Measurements from ENCODE around the gene HDAC8. TPM values are rescaled to one million over a fixed set of nuclear protein-coding genes. Genes with fewer than 3 reads are reported as not detected.

HDAC8 gene
- total and polyA plus RNA-seq, 9 donors, result 15.4 to 22.0 (median 17.7) TPM

DNA sequence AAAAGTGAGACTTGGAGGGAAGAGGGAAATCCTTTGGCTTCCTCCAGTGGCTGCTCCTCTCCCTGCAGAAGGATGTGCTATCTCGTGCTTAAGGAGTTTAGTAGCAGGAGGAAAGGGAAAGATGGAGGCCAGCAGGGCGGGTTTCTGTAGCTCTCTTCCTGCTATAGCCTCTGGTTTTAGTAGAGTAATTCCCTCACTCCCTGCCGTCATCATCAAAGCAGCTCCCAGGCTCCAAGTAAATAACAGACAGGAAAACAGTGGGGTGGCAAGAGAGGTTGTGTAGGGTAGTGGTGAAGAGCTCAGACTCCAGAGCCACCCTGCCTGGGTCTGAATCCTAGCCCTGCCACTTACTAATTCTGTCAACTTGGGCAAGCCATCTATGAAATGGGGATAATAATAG, 185.4 kb downstream of the HDAC8 start:
- Histone ChIP-seq H3K4me1 (ENCODE audit: control insufficient read depth, insufficient read depth, low read length) (peaks cover 3% of the 10 kb centered on the region), H3K27me3 (ENCODE audit: control insufficient read depth, insufficient read depth, low read length) (peaks cover 19% of the 10 kb centered on the region), H3K9me3 (replicated peaks; ENCODE audit: control insufficient read depth, low read depth, low read length) (no peaks in the 10 kb centered on the region), H3K4me3 (ENCODE audit: low read length) (no peak overlapping the region), H3K36me3 (ENCODE audit: control insufficient read depth, insufficient read depth, low read length) (no peaks in the 10 kb centered on the region), H3K27ac (ENCODE audit: low read length) (no peak overlapping the region)
- no peak for DNase-seq
- WGBS (ENCODE audit: insufficient coverage), result no CpG with 5 or more reads among the region's 3 CpGs

DNA sequence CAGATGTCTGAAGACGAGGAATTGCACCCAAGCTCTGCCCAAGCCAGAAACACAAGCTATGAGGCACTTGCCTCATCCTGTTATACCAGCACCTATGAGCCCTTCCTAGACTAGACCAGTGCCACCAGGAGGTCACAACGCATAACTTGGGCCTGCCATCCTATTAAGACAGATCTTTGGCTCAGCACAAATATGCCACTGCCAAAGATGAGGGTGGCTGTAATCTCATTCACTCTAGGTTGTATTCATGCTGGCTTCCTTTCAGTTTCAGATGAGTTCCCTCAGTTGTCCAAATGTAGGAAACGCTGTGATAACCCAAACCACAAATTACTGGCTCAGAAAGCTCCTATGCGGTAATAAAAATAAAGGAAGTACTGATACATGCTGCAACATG, 190.4 kb downstream of the HDAC8 start:
- H3K27ac ChIP-seq (ENCODE audit: low read length), result no peak overlapping the region
- H3K36me3 ChIP-seq (ENCODE audit: control insufficient read depth, insufficient read depth, low read length), result no peaks in the 10 kb centered on the region
- no peak overlapping the region for H3K4me3 ChIP-seq (ENCODE audit: low read length)
- peak; percentile 10 for DNase-seq
- peaks cover 19% of the 10 kb centered on the region for H3K27me3 ChIP-seq (ENCODE audit: control insufficient read depth, insufficient read depth, low read length)
- no peaks in the 10 kb centered on the region for H3K9me3 ChIP-seq (replicated peaks; ENCODE audit: control insufficient read depth, low read depth, low read length)
- 28% methylated on average over 2 of the region's 4 CpGs for WGBS (ENCODE audit: insufficient coverage)
- H3K4me1 ChIP-seq (ENCODE audit: control insufficient read depth, insufficient read depth, low read length), result peaks cover 3% of the 10 kb centered on the region

DNA sequence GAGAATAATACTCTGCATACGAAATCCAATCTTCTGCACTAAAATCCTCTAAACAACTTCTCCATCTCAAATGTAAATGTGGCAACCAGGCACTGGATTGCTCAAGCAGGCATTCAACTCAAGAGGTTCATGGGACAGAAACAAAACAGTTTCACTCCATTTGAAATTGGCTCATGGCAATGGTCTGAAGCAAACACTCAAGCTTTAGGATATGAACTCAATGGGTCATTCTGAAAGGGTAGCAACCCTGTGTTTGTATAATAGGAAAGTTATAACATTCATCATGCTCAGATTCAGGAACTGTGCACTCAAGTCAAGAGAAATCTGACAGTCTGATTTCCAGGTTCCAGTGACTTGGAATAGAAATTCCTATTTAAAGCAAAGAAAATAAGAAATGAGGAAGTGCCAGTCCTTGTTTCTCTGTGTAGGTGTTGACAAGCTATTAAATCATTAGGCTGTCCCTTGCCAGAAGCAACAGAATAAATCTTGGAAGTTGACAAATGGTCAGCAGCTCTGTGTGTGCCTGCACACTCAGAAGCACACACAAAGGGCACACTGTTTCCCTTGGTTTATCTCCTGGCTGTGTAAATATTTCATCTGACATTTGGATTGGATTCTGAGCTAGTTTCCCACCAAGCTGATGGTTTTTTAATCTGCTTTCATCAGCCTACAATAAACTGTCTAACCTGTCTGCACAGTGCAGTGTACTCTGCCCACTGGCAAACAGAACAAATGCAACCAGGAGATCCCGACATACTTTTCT, 191.0 kb downstream of the HDAC8 start:
- whole genome bisulfite sequencing (ENCODE audit: insufficient coverage), result 33% methylated on average over 1 of the region's 2 CpGs
- Histone ChIP-seq H3K27me3 (ENCODE audit: control insufficient read depth, insufficient read depth, low read length) (peaks cover 13% of the 10 kb centered on the region), H3K9me3 (replicated peaks; ENCODE audit: control insufficient read depth, low read depth, low read length) (no peaks in the 10 kb centered on the region), H3K4me1 (ENCODE audit: control insufficient read depth, insufficient read depth, low read length) (peaks cover 3% of the 10 kb centered on the region), H3K36me3 (ENCODE audit: control insufficient read depth, insufficient read depth, low read length) (no peaks in the 10 kb centered on the region), H3K4me3 (ENCODE audit: low read length) (no peak overlapping the region), H3K27ac (ENCODE audit: low read length) (no peak overlapping the region)
- peak; percentile 19 for DNase-seq

- WGBS (ENCODE audit: insufficient coverage), result 100% methylated on average over 3 of the region's 9 CpGs
- no peak overlapping the region for H3K4me3 ChIP-seq (ENCODE audit: low read length)
- H3K36me3 ChIP-seq (ENCODE audit: control insufficient read depth, insufficient read depth, low read length), result no peaks in the 10 kb centered on the region
- no peaks in the 10 kb centered on the region for H3K9me3 ChIP-seq (replicated peaks; ENCODE audit: control insufficient read depth, low read depth, low read length)
- no peak overlapping the region for H3K27ac ChIP-seq (ENCODE audit: low read length)
- H3K4me1 ChIP-seq (ENCODE audit: control insufficient read depth, insufficient read depth, low read length), result no peaks in the 10 kb centered on the region
- DNase-seq, result no peak
- H3K27me3 ChIP-seq (ENCODE audit: control insufficient read depth, insufficient read depth, low read length), result peaks cover 7% of the 10 kb centered on the region
Observed at GRCh38 chrX:72376124-72376523, 196.5 kb downstream of the HDAC8 start.

DNA sequence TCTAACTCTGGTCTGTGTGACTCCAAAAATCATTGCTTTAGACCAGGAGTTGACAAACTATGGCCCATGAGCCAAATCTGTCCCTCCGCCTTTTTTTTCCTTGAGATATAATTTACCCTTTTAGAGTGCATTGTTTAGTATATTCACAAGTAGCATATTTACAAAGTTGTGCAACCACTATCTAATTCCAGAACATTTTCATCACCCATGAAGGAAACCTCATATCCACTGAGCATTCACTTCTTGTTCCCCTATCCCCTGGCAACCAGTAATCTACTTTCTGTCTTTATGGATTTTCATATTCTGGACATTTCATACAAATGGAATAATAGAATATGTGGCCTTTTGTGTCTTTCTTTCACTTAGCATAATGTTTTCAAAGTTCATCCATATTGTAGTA, 199.5 kb downstream of the HDAC8 start:
- DNase-seq, result no peak
- H3K27ac ChIP-seq (ENCODE audit: low read length), result no peak overlapping the region
- no CpG with 5 or more reads among the region's 1 CpG for WGBS (ENCODE audit: insufficient coverage)
- no peaks in the 10 kb centered on the region for H3K4me1 ChIP-seq (ENCODE audit: control insufficient read depth, insufficient read depth, low read length)
- H3K36me3 ChIP-seq (ENCODE audit: control insufficient read depth, insufficient read depth, low read length), result no peaks in the 10 kb centered on the region
- H3K27me3 ChIP-seq (ENCODE audit: control insufficient read depth, insufficient read depth, low read length), result peaks cover 16% of the 10 kb centered on the region
- H3K4me3 ChIP-seq (ENCODE audit: low read length), result no peak overlapping the region
- no peaks in the 10 kb centered on the region for H3K9me3 ChIP-seq (replicated peaks; ENCODE audit: control insufficient read depth, low read depth, low read length)

DNA sequence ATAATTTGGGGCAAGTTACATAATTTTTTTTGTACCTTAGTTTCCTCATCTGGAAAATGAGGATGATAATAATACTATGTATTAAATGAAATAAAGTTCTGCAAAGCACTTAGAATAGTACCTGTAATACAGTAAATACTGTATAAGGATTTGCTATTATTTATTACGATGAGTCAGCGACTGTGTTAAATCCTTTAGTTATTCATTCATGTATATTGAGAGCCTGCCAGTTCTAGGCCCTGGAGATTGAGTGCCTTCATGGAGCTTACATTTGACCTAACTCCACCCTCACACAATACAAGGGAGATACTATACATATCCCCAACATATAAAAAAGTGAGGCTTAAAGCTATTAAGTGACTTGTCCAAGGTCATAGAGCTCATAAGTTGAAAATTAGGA, 199.9 kb downstream of the HDAC8 start:
- Histone ChIP-seq H3K9me3 (replicated peaks; ENCODE audit: control insufficient read depth, low read depth, low read length) (no peaks in the 10 kb centered on the region), H3K4me3 (ENCODE audit: low read length) (no peak overlapping the region), H3K4me1 (ENCODE audit: control insufficient read depth, insufficient read depth, low read length) (no peaks in the 10 kb centered on the region), H3K27ac (ENCODE audit: low read length) (no peak overlapping the region), H3K27me3 (ENCODE audit: control insufficient read depth, insufficient read depth, low read length) (peaks cover 20% of the 10 kb centered on the region), H3K36me3 (ENCODE audit: control insufficient read depth, insufficient read depth, low read length) (no peaks in the 10 kb centered on the region)
- no CpG with 5 or more reads among the region's 2 CpGs for WGBS (ENCODE audit: insufficient coverage)
- DNase-seq, result no peak

GRCh38 chrX:72371405-72371804, 201.2 kb downstream of the HDAC8 start:
- H3K4me1 ChIP-seq (ENCODE audit: control insufficient read depth, insufficient read depth, low read length), result no peaks in the 10 kb centered on the region
- H3K9me3 ChIP-seq (replicated peaks; ENCODE audit: control insufficient read depth, low read depth, low read length), result no peaks in the 10 kb centered on the region
- peaks cover 30% of the 10 kb centered on the region for H3K27me3 ChIP-seq (ENCODE audit: control insufficient read depth, insufficient read depth, low read length)
- DNase-seq, result no peak
- WGBS (ENCODE audit: insufficient coverage), result 62% methylated on average over 2 of the region's 3 CpGs
- no peaks in the 10 kb centered on the region for H3K36me3 ChIP-seq (ENCODE audit: control insufficient read depth, insufficient read depth, low read length)
- H3K4me3 ChIP-seq (ENCODE audit: low read length), result no peak overlapping the region
- H3K27ac ChIP-seq (ENCODE audit: low read length), result no peak overlapping the region

DNA sequence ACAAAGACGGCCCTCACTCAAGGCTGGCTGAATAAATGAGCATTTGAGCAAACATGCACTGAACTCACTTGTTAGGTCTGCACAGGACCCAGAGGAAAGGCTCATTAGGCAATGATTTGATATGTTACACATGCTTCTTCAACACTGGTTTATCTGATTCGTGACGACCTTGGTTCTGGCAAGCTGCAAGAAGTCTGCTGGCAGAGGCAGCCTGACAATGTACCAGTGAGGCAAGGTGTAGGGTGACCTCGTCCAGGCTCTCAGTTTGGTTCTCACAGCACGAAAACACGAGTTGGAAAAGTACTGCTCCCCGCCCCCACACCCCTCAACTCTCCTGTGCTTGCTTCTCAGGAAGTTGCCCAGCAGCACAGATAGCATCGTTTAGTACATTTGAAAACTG, 203.8 kb downstream of the HDAC8 start:
- no peaks in the 10 kb centered on the region for H3K4me1 ChIP-seq (ENCODE audit: control insufficient read depth, insufficient read depth, low read length)
- no peak overlapping the region for H3K27ac ChIP-seq (ENCODE audit: low read length)
- DNase-seq, result no peak
- H3K27me3 ChIP-seq (ENCODE audit: control insufficient read depth, insufficient read depth, low read length), result peaks cover 36% of the 10 kb centered on the region
- H3K36me3 ChIP-seq (ENCODE audit: control insufficient read depth, insufficient read depth, low read length), result no peaks in the 10 kb centered on the region
- no peak overlapping the region for H3K4me3 ChIP-seq (ENCODE audit: low read length)
- no peaks in the 10 kb centered on the region for H3K9me3 ChIP-seq (replicated peaks; ENCODE audit: control insufficient read depth, low read depth, low read length)
- 57% methylated on average over 7 of the region's 8 CpGs for WGBS (ENCODE audit: insufficient coverage)

GRCh38 chrX:72367516-72367915, 205.1 kb downstream of the HDAC8 start:
- 100% methylated on average over 1 of the region's 1 CpG for WGBS (ENCODE audit: insufficient coverage)

DNA sequence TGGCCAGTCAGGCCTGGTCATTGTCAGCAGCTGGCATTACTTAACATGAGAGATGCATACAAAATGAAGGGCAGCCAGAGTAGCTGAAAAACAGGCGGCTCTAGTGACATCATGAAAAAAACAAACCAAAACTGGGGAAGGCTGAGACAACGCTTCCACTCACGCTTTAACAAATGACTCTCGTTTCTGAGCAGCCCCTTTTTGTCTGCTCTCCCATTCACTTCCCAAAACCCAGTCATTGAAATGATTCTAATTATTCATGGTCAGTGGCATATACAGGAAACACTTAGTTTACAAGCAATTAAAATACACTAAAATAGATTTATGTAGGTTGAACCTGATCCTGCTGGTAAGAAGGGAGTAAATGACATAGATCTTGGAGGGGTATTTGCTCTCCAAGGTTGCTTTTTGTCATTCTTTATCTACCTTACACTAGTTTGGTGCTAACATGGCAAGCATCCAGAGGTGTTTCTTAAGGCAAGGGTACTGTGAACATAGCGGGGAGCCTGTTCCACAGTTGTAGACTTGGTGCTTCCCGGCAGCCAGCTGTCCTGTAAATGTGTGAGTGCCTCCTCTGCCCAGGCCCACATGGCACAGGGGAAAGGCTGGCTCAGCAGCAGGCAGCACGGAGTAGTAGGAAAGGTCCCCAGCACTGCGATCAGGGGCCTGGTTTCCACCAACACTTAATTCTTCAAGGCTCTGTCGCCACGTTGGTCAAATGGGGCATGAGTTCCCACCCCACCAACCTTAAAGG, 205.8 kb downstream of the HDAC8 start:
- Histone ChIP-seq H3K4me3 (ENCODE audit: low read length) (no peak overlapping the region), H3K27ac (ENCODE audit: low read length) (peak overlapping the region; percentile 31), H3K9me3 (replicated peaks; ENCODE audit: control insufficient read depth, low read depth, low read length) (no peaks in the 10 kb centered on the region), H3K36me3 (ENCODE audit: control insufficient read depth, insufficient read depth, low read length) (no peaks in the 10 kb centered on the region), H3K4me1 (ENCODE audit: control insufficient read depth, insufficient read depth, low read length) (no peaks in the 10 kb centered on the region), H3K27me3 (ENCODE audit: control insufficient read depth, insufficient read depth, low read length) (peaks cover 40% of the 10 kb centered on the region)
- DNase-seq, result peak; percentile 29
- WGBS (ENCODE audit: insufficient coverage), result 84% methylated on average over 2 of the region's 10 CpGs

More at GRCh38 chrX:72367516-72367915, 205.1 kb downstream of the HDAC8 start:
- H3K27ac ChIP-seq (ENCODE audit: low read length), result no peak overlapping the region
- DNase-seq, result no peak
- no peaks in the 10 kb centered on the region for H3K36me3 ChIP-seq (ENCODE audit: control insufficient read depth, insufficient read depth, low read length)
- H3K4me1 ChIP-seq (ENCODE audit: control insufficient read depth, insufficient read depth, low read length), result no peaks in the 10 kb centered on the region
- H3K27me3 ChIP-seq (ENCODE audit: control insufficient read depth, insufficient read depth, low read length), result peaks cover 41% of the 10 kb centered on the region
- H3K4me3 ChIP-seq (ENCODE audit: low read length), result no peak overlapping the region
- H3K9me3 ChIP-seq (replicated peaks; ENCODE audit: control insufficient read depth, low read depth, low read length), result no peaks in the 10 kb centered on the region
